HepG2 (cell line): ENCODE results near the gene ADGRL2. TPM values are rescaled to one million over a fixed set of nuclear protein-coding genes. Genes with fewer than 3 reads are reported as not detected.
A peak's percentile ranks its signal among the peaks of the same experiment; 100 is the strongest.

Experiments
- BHLHE40 ChIP-seq: IDR thresholded peaks from 2 replicates; pipeline ENCODE4 v1.6.1; 2011; ENCODE audit warnings: low read length, improper control_type of control experiment
- DMAP1 ChIP-seq: IDR thresholded peaks from 2 replicates; pipeline ENCODE4 v1.6.1; 2016
- ETV5 ChIP-seq: IDR thresholded peaks from 2 replicates; pipeline ENCODE4 v1.6.1; 2018; ENCODE audit warnings: missing biosample characterization, missing genetic modification reagents, inconsistent platforms, borderline replicate concordance
- FOSL2 ChIP-seq: sonication (generic); formaldehyde crosslinking; IDR thresholded peaks from 2 replicates; pipeline ENCODE4 v1.4.0; 2020; ENCODE audit warnings: missing genetic modification reagents
- GATAD2A ChIP-seq: IDR thresholded peaks from 2 replicates; pipeline ENCODE4 v1.6.1; 2016
- NR1H2 ChIP-seq: sonication (generic); formaldehyde crosslinking; IDR thresholded peaks from 2 replicates; pipeline ENCODE4 v1.8.1; 2022; ENCODE audit warnings: low read depth, missing genetic modification reagents, borderline replicate concordance
- RBFOX2 ChIP-seq: fragments of 200-400 bp; formaldehyde crosslinking; IDR thresholded peaks from 2 replicates; pipeline ENCODE4 v1.6.1; 2017; ENCODE audit warnings: low read depth, mild to moderate bottlenecking, low read length
- REL ChIP-seq: sonication (generic); formaldehyde crosslinking; conservative IDR thresholded peaks from 2 replicates; pipeline ENCODE4 v1.8.0; 2022; ENCODE audit warnings: mild to moderate bottlenecking, missing genetic modification reagents, moderate library complexity
- SMARCC2 ChIP-seq: fragments of 450-650 bp; IDR thresholded peaks from 2 replicates; pipeline ENCODE4 v1.6.1; 2017; ENCODE audit warnings: antibody characterized with exemption, mild to moderate bottlenecking
- SRY ChIP-seq: sonication (generic); formaldehyde crosslinking; IDR thresholded peaks from 2 replicates; pipeline ENCODE4 v1.8.0; 2022; ENCODE audit warnings: mild to moderate bottlenecking, missing genetic modification reagents
- ZFP36L1 ChIP-seq: sonication (generic); formaldehyde crosslinking; IDR thresholded peaks from 2 replicates; pipeline ENCODE4 v1.8.0; 2022; ENCODE audit warnings: mild to moderate bottlenecking, missing genetic modification reagents, moderate library complexity
- ZNF260 ChIP-seq: sonication (generic); formaldehyde crosslinking; IDR thresholded peaks from 2 replicates; pipeline ENCODE4 v1.4.0; 2020; ENCODE audit warnings: missing genetic modification reagents, low read depth, mild to moderate bottlenecking, borderline replicate concordance
- ZNF317 ChIP-seq: sonication (generic); formaldehyde crosslinking; IDR thresholded peaks from 2 replicates; pipeline ENCODE4 v1.5.0; 2020; ENCODE audit warnings: mild to moderate bottlenecking, missing genetic modification reagents
- ZNF326 ChIP-seq: sonication (generic); formaldehyde crosslinking; IDR thresholded peaks from 2 replicates; pipeline ENCODE4 v1.4.0; 2020; ENCODE audit warnings: missing genetic modification reagents, borderline replicate concordance
- ZNF383 ChIP-seq: sonication (generic); formaldehyde crosslinking; IDR thresholded peaks from 2 replicates; pipeline ENCODE4 v1.4.0; 2020; ENCODE audit warnings: missing genetic modification reagents, mild to moderate bottlenecking, borderline replicate concordance
- ZNF615 ChIP-seq: sonication (generic); formaldehyde crosslinking; IDR thresholded peaks from 2 replicates; pipeline ENCODE4 v1.5.0; 2020; ENCODE audit warnings: mild to moderate bottlenecking, missing genetic modification reagents, borderline replicate concordance
- ZNF674 ChIP-seq: sonication (generic); formaldehyde crosslinking; IDR thresholded peaks from 2 replicates; pipeline ENCODE4 v1.5.0; 2020; ENCODE audit warnings: low read depth, mild to moderate bottlenecking, missing genetic modification reagents
- ZNF720 ChIP-seq: sonication (generic); formaldehyde crosslinking; IDR thresholded peaks from 2 replicates; pipeline ENCODE4 v1.4.0; 2020; ENCODE audit warnings: missing genetic modification reagents
- polyA plus RNA-seq, 8 experiments: library from polyadenylated mRNA; depleted of rRNA in 3 of 8; stranded (reverse) in 7 of 8; unstranded in 1 of 8; fragments of >200 nt; fragmentation: Illumina TruSeq in 4 of 8; extraction: Trizol in 4 of 8; gene quantifications; 2 replicates each; pipeline versions ENCODE4 v1.2.1 to v1.2.3, GENCODE V29; 2011 to 2016; ENCODE audit warnings: low read depth in 4 of 8, missing spikeins in 1 of 8, mixed read lengths in 1 of 8; ENCODE audit not compliant: insufficient read depth in 1 of 8
- total RNA-seq, 5 experiments: library from RNA; depleted of rRNA; stranded (reverse); fragments of >200 nt; fragmentation: Illumina TruSeq; extraction: Trizol; gene quantifications; 2 replicates each; pipeline ENCODE4 v1.2.3, GENCODE V29; 2016; ENCODE audit warnings: low read depth in 1 of 5
- TF ChIP-seq, protein P1 (sequence below): sonication (generic); formaldehyde crosslinking; IDR thresholded peaks from 2 replicates; pipeline ENCODE4 v1.9.0; 2021; ENCODE audit warnings: missing genetic modification reagents, mild to moderate bottlenecking, borderline replicate concordance
- TF ChIP-seq, protein P2 (sequence below): sonication (generic); formaldehyde crosslinking; IDR thresholded peaks from 2 replicates; pipeline ENCODE4 v1.4.0; 2020; ENCODE audit warnings: missing genetic modification reagents
- TF ChIP-seq, protein P3 (sequence below): sonication (generic); formaldehyde crosslinking; IDR thresholded peaks from 2 replicates; pipeline ENCODE4 v1.4.0; 2020; ENCODE audit warnings: mild to moderate bottlenecking, missing genetic modification reagents
- TF ChIP-seq, protein P4 (sequence below): IDR thresholded peaks from 2 replicates; pipeline ENCODE4 v1.4.0; 2020; ENCODE audit warnings: mild to moderate bottlenecking, missing genetic modification reagents
- TF ChIP-seq, protein P5 (sequence below), 2 experiments: fragments of 450-650 bp in 1 of 2; sonication (generic) in 1 of 2; formaldehyde crosslinking; IDR thresholded peaks; 2 replicates each; pipeline versions ENCODE4 v1.5.0 to v1.8.0; 2020 to 2022; ENCODE audit warnings: mild to moderate bottlenecking in 1 of 2, missing genetic modification reagents in 1 of 2

Gene ADGRL2
- total and polyA plus RNA-seq, 2 of the 13 experiments (the other 11 are each of a cell fraction or from before 2014, with no cell fraction given), result 15.3 to 31.6 TPM

DNA sequence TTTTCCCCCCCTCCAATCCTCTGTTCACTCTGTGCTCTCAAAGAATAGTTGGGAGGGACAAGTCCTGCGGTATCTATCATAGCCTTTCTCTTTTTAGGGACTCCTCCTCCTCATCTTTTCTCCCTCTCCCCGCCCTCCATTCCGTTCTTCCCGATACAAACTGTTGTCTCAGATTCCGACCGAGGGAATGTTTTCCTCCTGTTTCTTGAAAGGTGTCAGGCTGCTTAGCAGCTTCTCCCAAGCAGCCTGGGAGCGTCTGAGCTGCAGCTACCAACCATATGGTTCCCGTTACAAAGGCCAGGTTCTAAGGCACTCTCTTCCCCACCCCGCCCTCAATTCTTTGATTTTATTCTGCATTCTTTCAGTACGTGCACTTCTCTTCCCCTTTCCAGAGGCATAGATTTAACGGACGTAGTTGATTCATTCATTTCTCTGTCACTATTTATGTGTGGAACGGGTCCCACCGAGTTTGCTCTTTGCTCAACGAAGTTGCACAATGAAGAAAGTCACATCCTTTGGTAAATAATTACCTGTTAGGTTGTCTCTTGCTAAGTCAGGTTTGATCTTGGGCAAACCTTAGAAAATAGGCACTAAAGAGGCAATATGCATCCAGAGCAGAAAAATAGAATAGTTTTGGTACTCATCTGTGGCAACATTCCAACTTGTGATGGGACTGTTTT lies 2.8 kb downstream of the ADGRL2 start (continued):
- no peak for TF ChIP-seq ZNF615 (CRISPR knock-in tag)
- TF ChIP-seq, protein P1, sequence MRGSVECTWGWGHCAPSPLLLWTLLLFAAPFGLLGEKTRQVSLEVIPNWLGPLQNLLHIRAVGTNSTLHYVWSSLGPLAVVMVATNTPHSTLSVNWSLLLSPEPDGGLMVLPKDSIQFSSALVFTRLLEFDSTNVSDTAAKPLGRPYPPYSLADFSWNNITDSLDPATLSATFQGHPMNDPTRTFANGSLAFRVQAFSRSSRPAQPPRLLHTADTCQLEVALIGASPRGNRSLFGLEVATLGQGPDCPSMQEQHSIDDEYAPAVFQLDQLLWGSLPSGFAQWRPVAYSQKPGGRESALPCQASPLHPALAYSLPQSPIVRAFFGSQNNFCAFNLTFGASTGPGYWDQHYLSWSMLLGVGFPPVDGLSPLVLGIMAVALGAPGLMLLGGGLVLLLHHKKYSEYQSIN (CRISPR knock-in tag), result no peak
- TF ChIP-seq ZNF317 (CRISPR knock-in tag), result no peak
- TF ChIP-seq FOSL2 (CRISPR knock-in tag), result peak; percentile 39; the same call in 1 of the 2 replicates
- no peak for TF ChIP-seq ZNF720 (CRISPR knock-in tag)
- TF ChIP-seq GATAD2A (CRISPR knock-in tag), result peak; percentile 51
- no peak for TF ChIP-seq ZFP36L1 (CRISPR knock-in tag)
- TF ChIP-seq BHLHE40, result no peak
- TF ChIP-seq ZNF260 (CRISPR knock-in tag), result no peak
- no peak for TF ChIP-seq NR1H2
- no peak for TF ChIP-seq ZNF674 (CRISPR knock-in tag)
- TF ChIP-seq, protein P2, sequence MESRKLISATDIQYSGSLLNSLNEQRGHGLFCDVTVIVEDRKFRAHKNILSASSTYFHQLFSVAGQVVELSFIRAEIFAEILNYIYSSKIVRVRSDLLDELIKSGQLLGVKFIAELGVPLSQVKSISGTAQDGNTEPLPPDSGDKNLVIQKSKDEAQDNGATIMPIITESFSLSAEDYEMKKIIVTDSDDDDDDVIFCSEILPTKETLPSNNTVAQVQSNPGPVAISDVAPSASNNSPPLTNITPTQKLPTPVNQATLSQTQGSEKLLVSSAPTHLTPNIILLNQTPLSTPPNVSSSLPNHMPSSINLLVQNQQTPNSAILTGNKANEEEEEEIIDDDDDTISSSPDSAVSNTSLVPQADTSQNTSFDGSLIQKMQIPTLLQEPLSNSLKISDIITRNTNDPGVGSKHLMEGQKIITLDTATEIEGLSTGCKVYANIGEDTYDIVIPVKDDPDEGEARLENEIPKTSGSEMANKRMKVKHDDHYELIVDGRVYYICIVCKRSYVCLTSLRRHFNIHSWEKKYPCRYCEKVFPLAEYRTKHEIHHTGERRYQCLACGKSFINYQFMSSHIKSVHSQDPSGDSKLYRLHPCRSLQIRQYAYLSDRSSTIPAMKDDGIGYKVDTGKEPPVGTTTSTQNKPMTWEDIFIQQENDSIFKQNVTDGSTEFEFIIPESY (CRISPR knock-in tag), result no peak
- TF ChIP-seq ETV5 (CRISPR knock-in tag), result peak; percentile 61; the same call in 1 of the 2 replicates
- TF ChIP-seq, protein P3, sequence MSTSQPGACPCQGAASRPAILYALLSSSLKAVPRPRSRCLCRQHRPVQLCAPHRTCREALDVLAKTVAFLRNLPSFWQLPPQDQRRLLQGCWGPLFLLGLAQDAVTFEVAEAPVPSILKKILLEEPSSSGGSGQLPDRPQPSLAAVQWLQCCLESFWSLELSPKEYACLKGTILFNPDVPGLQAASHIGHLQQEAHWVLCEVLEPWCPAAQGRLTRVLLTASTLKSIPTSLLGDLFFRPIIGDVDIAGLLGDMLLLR, result no peak
- TF ChIP-seq DMAP1, result no peak
- TF ChIP-seq ZNF326 (CRISPR knock-in tag), result no peak
- TF ChIP-seq, protein P4, sequence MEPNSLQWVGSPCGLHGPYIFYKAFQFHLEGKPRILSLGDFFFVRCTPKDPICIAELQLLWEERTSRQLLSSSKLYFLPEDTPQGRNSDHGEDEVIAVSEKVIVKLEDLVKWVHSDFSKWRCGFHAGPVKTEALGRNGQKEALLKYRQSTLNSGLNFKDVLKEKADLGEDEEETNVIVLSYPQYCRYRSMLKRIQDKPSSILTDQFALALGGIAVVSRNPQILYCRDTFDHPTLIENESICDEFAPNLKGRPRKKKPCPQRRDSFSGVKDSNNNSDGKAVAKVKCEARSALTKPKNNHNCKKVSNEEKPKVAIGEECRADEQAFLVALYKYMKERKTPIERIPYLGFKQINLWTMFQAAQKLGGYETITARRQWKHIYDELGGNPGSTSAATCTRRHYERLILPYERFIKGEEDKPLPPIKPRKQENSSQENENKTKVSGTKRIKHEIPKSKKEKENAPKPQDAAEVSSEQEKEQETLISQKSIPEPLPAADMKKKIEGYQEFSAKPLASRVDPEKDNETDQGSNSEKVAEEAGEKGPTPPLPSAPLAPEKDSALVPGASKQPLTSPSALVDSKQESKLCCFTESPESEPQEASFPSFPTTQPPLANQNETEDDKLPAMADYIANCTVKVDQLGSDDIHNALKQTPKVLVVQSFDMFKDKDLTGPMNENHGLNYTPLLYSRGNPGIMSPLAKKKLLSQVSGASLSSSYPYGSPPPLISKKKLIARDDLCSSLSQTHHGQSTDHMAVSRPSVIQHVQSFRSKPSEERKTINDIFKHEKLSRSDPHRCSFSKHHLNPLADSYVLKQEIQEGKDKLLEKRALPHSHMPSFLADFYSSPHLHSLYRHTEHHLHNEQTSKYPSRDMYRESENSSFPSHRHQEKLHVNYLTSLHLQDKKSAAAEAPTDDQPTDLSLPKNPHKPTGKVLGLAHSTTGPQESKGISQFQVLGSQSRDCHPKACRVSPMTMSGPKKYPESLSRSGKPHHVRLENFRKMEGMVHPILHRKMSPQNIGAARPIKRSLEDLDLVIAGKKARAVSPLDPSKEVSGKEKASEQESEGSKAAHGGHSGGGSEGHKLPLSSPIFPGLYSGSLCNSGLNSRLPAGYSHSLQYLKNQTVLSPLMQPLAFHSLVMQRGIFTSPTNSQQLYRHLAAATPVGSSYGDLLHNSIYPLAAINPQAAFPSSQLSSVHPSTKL, result peak; percentile 33; the same call in 1 of the 2 replicates
- TF ChIP-seq RBFOX2, result no peak
- TF ChIP-seq SRY (CRISPR knock-in tag), result no peak
- TF ChIP-seq, protein P5, sequence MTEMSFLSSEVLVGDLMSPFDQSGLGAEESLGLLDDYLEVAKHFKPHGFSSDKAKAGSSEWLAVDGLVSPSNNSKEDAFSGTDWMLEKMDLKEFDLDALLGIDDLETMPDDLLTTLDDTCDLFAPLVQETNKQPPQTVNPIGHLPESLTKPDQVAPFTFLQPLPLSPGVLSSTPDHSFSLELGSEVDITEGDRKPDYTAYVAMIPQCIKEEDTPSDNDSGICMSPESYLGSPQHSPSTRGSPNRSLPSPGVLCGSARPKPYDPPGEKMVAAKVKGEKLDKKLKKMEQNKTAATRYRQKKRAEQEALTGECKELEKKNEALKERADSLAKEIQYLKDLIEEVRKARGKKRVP (CRISPR knock-in tag; IDR thresholded peaks at IDR 0.05), result no peak
- TF ChIP-seq REL (CRISPR knock-in tag), result no peak
- no peak for TF ChIP-seq ZNF383 (CRISPR knock-in tag)
- TF ChIP-seq SMARCC2, result no peak
